22Rv1 (cell line): ENCODE measurements around the gene SMG7.

Experiments used
- ZFX ChIP-seq: fragments of 450-650 bp; IDR thresholded peaks from 2 replicates; pipeline ENCODE4 v1.6.1; 2017; ENCODE audit warnings: antibody characterized with exemption, borderline replicate concordance
- TF ChIP-seq, protein P1 (sequence below): fragments of 450-650 bp; IDR thresholded peaks from 2 replicates; pipeline ENCODE4 v1.5.1; 2017; ENCODE audit warnings: mild to moderate bottlenecking

DNA sequence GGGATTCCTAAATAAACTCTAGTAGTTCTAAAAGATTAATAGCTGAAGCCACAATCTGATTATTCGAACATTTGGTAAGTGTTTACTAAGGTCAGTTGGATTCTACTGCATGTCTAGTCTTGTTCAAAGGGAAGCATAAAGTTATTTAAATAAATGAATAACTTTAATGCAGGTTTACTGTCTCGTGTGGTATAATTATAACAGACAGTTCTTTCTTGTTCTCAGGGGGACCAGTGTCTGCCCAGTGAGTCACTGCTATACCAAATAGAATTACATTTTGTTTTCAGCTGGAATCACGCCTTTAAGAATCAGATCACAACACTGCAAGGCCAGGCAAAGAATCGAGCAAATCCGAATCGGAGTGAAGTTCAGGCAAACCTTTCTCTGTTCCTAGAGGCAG, 45.1 kb downstream of the SMG7 start:
- TF ChIP-seq, protein P1, sequence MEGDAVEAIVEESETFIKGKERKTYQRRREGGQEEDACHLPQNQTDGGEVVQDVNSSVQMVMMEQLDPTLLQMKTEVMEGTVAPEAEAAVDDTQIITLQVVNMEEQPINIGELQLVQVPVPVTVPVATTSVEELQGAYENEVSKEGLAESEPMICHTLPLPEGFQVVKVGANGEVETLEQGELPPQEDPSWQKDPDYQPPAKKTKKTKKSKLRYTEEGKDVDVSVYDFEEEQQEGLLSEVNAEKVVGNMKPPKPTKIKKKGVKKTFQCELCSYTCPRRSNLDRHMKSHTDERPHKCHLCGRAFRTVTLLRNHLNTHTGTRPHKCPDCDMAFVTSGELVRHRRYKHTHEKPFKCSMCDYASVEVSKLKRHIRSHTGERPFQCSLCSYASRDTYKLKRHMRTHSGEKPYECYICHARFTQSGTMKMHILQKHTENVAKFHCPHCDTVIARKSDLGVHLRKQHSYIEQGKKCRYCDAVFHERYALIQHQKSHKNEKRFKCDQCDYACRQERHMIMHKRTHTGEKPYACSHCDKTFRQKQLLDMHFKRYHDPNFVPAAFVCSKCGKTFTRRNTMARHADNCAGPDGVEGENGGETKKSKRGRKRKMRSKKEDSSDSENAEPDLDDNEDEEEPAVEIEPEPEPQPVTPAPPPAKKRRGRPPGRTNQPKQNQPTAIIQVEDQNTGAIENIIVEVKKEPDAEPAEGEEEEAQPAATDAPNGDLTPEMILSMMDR, result no peak
- TF ChIP-seq ZFX, result no peak
